SK-N-SH treated with all-trans-retinoic acid at 6 μM for 48 hours (cell line): Measurements from ENCODE around the gene IL1RN.

Experiments
- ESRRG ChIP-seq: fragments of 250-450 bp; sonication (Bioruptor Pico); IDR thresholded peaks from 2 replicates; pipeline ENCODE4 v1.6.1; 2021; ENCODE audit warnings: mild to moderate bottlenecking
- ZNF565 ChIP-seq: fragments of 450-650 bp; formaldehyde crosslinking; conservative IDR thresholded peaks from 2 replicates; pipeline ENCODE4 v1.5.0; 2020; ENCODE audit warnings: low read depth, mild to moderate bottlenecking, moderate library complexity
- ZNF70 ChIP-seq: fragments of 450-650 bp; formaldehyde crosslinking; IDR thresholded peaks from 2 replicates; pipeline ENCODE4 v1.5.0; 2020; ENCODE audit warnings: mild to moderate bottlenecking, moderate library complexity
- TF ChIP-seq, protein P1 (sequence below): fragments of 250-450 bp; sonication (Bioruptor Pico); IDR thresholded peaks from 2 replicates; pipeline ENCODE4 v1.8.0; 2020; ENCODE audit warnings: mild to moderate bottlenecking, moderate library complexity, borderline replicate concordance
- TF ChIP-seq, protein P2 (sequence below): fragments of 250-450 bp; sonication (Bioruptor Pico); IDR thresholded peaks from 2 replicates; pipeline ENCODE4 v1.5.0; 2020; ENCODE audit warnings: mild to moderate bottlenecking, moderate library complexity

- TF ChIP-seq, protein P1, sequence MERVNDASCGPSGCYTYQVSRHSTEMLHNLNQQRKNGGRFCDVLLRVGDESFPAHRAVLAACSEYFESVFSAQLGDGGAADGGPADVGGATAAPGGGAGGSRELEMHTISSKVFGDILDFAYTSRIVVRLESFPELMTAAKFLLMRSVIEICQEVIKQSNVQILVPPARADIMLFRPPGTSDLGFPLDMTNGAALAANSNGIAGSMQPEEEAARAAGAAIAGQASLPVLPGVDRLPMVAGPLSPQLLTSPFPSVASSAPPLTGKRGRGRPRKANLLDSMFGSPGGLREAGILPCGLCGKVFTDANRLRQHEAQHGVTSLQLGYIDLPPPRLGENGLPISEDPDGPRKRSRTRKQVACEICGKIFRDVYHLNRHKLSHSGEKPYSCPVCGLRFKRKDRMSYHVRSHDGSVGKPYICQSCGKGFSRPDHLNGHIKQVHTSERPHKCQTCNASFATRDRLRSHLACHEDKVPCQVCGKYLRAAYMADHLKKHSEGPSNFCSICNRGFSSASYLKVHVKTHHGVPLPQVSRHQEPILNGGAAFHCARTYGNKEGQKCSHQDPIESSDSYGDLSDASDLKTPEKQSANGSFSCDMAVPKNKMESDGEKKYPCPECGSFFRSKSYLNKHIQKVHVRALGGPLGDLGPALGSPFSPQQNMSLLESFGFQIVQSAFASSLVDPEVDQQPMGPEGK (CRISPR knock-in tag) = no peak
- TF ChIP-seq, protein P2, sequence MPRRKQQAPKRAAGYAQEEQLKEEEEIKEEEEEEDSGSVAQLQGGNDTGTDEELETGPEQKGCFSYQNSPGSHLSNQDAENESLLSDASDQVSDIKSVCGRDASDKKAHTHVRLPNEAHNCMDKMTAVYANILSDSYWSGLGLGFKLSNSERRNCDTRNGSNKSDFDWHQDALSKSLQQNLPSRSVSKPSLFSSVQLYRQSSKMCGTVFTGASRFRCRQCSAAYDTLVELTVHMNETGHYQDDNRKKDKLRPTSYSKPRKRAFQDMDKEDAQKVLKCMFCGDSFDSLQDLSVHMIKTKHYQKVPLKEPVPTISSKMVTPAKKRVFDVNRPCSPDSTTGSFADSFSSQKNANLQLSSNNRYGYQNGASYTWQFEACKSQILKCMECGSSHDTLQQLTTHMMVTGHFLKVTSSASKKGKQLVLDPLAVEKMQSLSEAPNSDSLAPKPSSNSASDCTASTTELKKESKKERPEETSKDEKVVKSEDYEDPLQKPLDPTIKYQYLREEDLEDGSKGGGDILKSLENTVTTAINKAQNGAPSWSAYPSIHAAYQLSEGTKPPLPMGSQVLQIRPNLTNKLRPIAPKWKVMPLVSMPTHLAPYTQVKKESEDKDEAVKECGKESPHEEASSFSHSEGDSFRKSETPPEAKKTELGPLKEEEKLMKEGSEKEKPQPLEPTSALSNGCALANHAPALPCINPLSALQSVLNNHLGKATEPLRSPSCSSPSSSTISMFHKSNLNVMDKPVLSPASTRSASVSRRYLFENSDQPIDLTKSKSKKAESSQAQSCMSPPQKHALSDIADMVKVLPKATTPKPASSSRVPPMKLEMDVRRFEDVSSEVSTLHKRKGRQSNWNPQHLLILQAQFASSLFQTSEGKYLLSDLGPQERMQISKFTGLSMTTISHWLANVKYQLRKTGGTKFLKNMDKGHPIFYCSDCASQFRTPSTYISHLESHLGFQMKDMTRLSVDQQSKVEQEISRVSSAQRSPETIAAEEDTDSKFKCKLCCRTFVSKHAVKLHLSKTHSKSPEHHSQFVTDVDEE (CRISPR knock-in tag) = no peak
- no peak for TF ChIP-seq ZNF565
- TF ChIP-seq ESRRG (CRISPR knock-in tag) = no peak
- TF ChIP-seq ZNF70 = no peak
Observed at GRCh38 chr2:113098532-113098931, 28.9 kb upstream of the IL1RN start.
